EL (cell line): Measurements from ENCODE around the gene LCAT.
A peak's percentile ranks its signal among the peaks of the same experiment; 100 is the strongest.

Experiments used
- DNase-seq: peaks from one replicate; pipeline ENCODE4 v3.0.0-alpha.2; 2016

The LCAT gene

GRCh38 chr16:67909056-67909742, 34.7 kb downstream of the LCAT start:
- DNase-seq = no peak

GRCh38 chr16:67907397-67908180, 36.3 kb downstream of the LCAT start:
- DNase-seq = no peak

- DNase-seq = no peak
These were observed 41.1 kb downstream of the LCAT start for GRCh38 chr16:67902831-67903230.

- DNase-seq = no peak
These were observed 42.2 kb downstream of the LCAT start for GRCh38 chr16:67901734-67902133.

GRCh38 chr16:67897231-67897630, 46.7 kb downstream of the LCAT start:
- no peak for DNase-seq

GRCh38 chr16:67893743-67894399, 50.0 kb downstream of the LCAT start:
- no peak for DNase-seq

GRCh38 chr16:67892899-67893742, 50.8 kb downstream of the LCAT start, which contains the start of gene PSKH1:
Gene PSKH1 (plus strand): TSS chr16:67893254. CDS start chr16:67908750, 15,496 bp downstream.
- peak; percentile 95 for DNase-seq

- no peak for DNase-seq
These were observed 51.5 kb downstream of the LCAT start for GRCh38 chr16:67892375-67892774.
